Measurements from ENCODE around the gene TMEM39B. TPM values are rescaled to one million over a fixed set of nuclear protein-coding genes. Genes with fewer than 3 reads are reported as not detected.

Gene TMEM39B
- total RNA-seq, 1 donor from 2014 or later = 13.3 TPM

DNA sequence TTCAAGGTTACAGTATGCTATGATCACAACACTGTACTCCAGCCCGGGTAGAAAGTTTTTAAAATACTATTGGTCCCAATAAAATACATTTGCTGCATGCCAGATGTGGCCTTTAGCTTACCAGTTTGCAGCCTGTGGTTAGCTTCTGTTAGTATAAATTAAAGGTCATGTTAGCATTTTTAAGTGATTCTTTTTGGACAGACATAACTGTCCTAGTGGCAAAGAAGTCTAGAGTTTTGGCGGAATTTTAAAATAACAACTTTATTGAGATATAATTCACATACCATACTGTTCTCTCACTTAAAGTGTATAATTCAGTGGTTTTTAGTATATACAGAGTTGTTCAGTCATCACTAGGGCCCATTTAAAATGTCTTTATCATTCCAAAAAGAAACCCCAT lies 24.3 kb upstream of the TMEM39B start:
- Mint-ChIP-seq H3K27me3 (ENCODE audit: low read depth, unreplicated experiment) (no peaks in the 10 kb centered on the region), H3K4me1 (ENCODE audit: low read depth, unreplicated experiment) (peaks cover 1% of the 10 kb centered on the region), H3K4me3 (ENCODE audit: unreplicated experiment) (no peak overlapping the region), H3K9me3 (ENCODE audit: unreplicated experiment) (no peaks in the 10 kb centered on the region), H3K36me3 (ENCODE audit: low read depth, unreplicated experiment) (peaks cover 32% of the 10 kb centered on the region), H3K27ac (ENCODE audit: unreplicated experiment) (no peak overlapping the region)
- DNase-seq (ENCODE audit: low read depth) (peak; percentile 12), FAIRE-seq (no peak)
- Histone ChIP-seq H3K27me3 (ENCODE audit: insufficient read depth, low read length) (no peaks in the 10 kb centered on the region), H3K4me1 (ENCODE audit: insufficient read depth, low read length) (no peaks in the 10 kb centered on the region), H3K9me3 (ENCODE audit: insufficient read depth, low read depth, low read length) (no peaks in the 10 kb centered on the region), H3K79me2 (ENCODE audit: insufficient read depth, low read length) (peaks cover 60% of the 10 kb centered on the region), H3K27ac (ENCODE audit: low read depth, low read length) (no peak overlapping the region), H3K4me2 (ENCODE audit: low read length) (no peak overlapping the region), H3K4me3 (ENCODE audit: insufficient read depth, low read depth, low read length) (no peak overlapping the region), H4K20me1 (ENCODE audit: insufficient read depth, low read length) (peaks cover 68% of the 10 kb centered on the region), H2AFZ (ENCODE audit: low read depth, low read length) (no peak overlapping the region), H3K9ac (ENCODE audit: low read length) (no peak overlapping the region), H3K36me3 (ENCODE audit: insufficient read depth, low read length) (peaks cover 46% of the 10 kb centered on the region)
- TF ChIP-seq EZH2 (IDR thresholded peaks at IDR 0.05; ENCODE audit: insufficient read depth, low read length) = no peak
- TF ChIP-seq, protein P1, sequence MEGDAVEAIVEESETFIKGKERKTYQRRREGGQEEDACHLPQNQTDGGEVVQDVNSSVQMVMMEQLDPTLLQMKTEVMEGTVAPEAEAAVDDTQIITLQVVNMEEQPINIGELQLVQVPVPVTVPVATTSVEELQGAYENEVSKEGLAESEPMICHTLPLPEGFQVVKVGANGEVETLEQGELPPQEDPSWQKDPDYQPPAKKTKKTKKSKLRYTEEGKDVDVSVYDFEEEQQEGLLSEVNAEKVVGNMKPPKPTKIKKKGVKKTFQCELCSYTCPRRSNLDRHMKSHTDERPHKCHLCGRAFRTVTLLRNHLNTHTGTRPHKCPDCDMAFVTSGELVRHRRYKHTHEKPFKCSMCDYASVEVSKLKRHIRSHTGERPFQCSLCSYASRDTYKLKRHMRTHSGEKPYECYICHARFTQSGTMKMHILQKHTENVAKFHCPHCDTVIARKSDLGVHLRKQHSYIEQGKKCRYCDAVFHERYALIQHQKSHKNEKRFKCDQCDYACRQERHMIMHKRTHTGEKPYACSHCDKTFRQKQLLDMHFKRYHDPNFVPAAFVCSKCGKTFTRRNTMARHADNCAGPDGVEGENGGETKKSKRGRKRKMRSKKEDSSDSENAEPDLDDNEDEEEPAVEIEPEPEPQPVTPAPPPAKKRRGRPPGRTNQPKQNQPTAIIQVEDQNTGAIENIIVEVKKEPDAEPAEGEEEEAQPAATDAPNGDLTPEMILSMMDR (IDR thresholded peaks at IDR 0.05; ENCODE audit: insufficient read depth, low read depth, low read length) = no peak

DNA sequence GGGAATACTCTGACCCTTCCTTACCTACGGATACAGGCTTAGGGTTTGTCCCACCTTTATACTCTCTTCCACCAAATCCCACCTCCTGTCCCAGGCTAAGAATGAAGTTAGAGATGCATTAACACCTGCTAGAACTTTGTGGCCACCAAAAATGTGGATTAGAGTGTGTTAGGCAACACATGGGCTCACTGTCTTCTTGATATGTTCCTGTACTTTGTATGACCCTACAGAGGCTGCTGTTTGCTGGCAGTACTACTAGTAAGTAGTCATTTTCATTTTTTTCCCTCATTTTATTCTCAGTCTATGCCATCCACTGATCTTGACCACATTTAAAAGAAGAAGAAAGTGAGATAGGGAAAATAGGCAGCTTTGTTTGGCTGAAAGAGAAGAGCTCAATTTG lies 21.0 kb upstream of the TMEM39B start:
- Histone ChIP-seq H3K9me3 (ENCODE audit: insufficient read depth, low read depth, low read length) (no peaks in the 10 kb centered on the region), H3K9ac (ENCODE audit: low read length) (no peak overlapping the region), H3K27ac (ENCODE audit: low read depth, low read length) (no peak overlapping the region), H3K79me2 (ENCODE audit: insufficient read depth, low read length) (peaks cover 73% of the 10 kb centered on the region), H2AFZ (ENCODE audit: low read depth, low read length) (no peak overlapping the region), H3K4me3 (ENCODE audit: insufficient read depth, low read depth, low read length) (no peak overlapping the region), H3K4me2 (ENCODE audit: low read length) (no peak overlapping the region), H3K36me3 (ENCODE audit: insufficient read depth, low read length) (peaks cover 66% of the 10 kb centered on the region), H3K27me3 (ENCODE audit: insufficient read depth, low read length) (no peaks in the 10 kb centered on the region), H4K20me1 (ENCODE audit: insufficient read depth, low read length) (peaks cover 83% of the 10 kb centered on the region), H3K4me1 (ENCODE audit: insufficient read depth, low read length) (no peaks in the 10 kb centered on the region)
- Mint-ChIP-seq H3K4me3 (ENCODE audit: unreplicated experiment) (no peak overlapping the region), H3K27me3 (ENCODE audit: low read depth, unreplicated experiment) (no peaks in the 10 kb centered on the region), H3K4me1 (ENCODE audit: low read depth, unreplicated experiment) (peaks cover 3% of the 10 kb centered on the region), H3K9me3 (ENCODE audit: unreplicated experiment) (no peaks in the 10 kb centered on the region), H3K27ac (ENCODE audit: unreplicated experiment) (no peak overlapping the region), H3K36me3 (ENCODE audit: low read depth, unreplicated experiment) (peaks cover 34% of the 10 kb centered on the region)
- no peak for FAIRE-seq
- no peak for DNase-seq (ENCODE audit: low read depth)
- no peak for TF ChIP-seq EZH2 (IDR thresholded peaks at IDR 0.05; ENCODE audit: insufficient read depth, low read length)
- TF ChIP-seq, protein P1 (IDR thresholded peaks at IDR 0.05; ENCODE audit: insufficient read depth, low read depth, low read length) = no peak

DNA sequence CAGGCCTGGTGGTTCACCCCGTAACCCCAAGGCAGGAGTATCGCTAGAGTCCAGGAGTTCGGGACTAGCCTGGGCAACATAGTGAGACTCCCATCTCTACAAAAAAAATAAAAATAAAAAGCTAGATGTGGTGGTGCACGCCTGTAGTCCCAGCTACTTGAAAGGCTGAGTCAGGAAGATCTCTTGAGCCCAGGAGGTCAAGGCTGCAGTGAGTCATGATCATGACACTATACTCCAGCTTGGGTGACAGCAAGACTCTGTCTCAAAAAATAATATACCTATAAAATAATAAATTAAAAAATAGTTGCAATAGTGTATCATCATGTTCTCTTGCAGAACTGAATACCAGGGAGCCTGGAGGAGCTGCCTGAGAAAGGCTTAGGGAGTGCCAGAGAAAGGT lies 19.9 kb upstream of the TMEM39B start:
- peaks cover 35% of the 10 kb centered on the region for H3K36me3 Mint-ChIP-seq (ENCODE audit: low read depth, unreplicated experiment)

More for the DNA sequence above, 19.9 kb upstream of the TMEM39B start:
- peak; percentile 32 for DNase-seq (ENCODE audit: low read depth)
- Histone ChIP-seq H3K27ac (ENCODE audit: low read depth, low read length) (no peak overlapping the region), H3K4me2 (ENCODE audit: low read length) (no peak overlapping the region), H4K20me1 (ENCODE audit: insufficient read depth, low read length) (peaks cover 72% of the 10 kb centered on the region), H3K4me3 (ENCODE audit: insufficient read depth, low read depth, low read length) (no peak overlapping the region), H2AFZ (ENCODE audit: low read depth, low read length) (no peak overlapping the region), H3K4me1 (ENCODE audit: insufficient read depth, low read length) (no peaks in the 10 kb centered on the region), H3K9ac (ENCODE audit: low read length) (no peak overlapping the region), H3K9me3 (ENCODE audit: insufficient read depth, low read depth, low read length) (no peaks in the 10 kb centered on the region), H3K79me2 (ENCODE audit: insufficient read depth, low read length) (peaks cover 70% of the 10 kb centered on the region), H3K27me3 (ENCODE audit: insufficient read depth, low read length) (no peaks in the 10 kb centered on the region), H3K36me3 (ENCODE audit: insufficient read depth, low read length) (peaks cover 61% of the 10 kb centered on the region)
- no peak for FAIRE-seq
- H3K27me3 Mint-ChIP-seq (ENCODE audit: low read depth, unreplicated experiment) = no peaks in the 10 kb centered on the region
- no peaks in the 10 kb centered on the region for H3K9me3 Mint-ChIP-seq (ENCODE audit: unreplicated experiment)
- peak overlapping the region; percentile 78 for H3K27ac Mint-ChIP-seq (ENCODE audit: unreplicated experiment)
- no peak for TF ChIP-seq EZH2 (IDR thresholded peaks at IDR 0.05; ENCODE audit: insufficient read depth, low read length)
- TF ChIP-seq, protein P1 (IDR thresholded peaks at IDR 0.05; ENCODE audit: insufficient read depth, low read depth, low read length) = no peak
- peaks cover 3% of the 10 kb centered on the region for H3K4me1 Mint-ChIP-seq (ENCODE audit: low read depth, unreplicated experiment)
- H3K4me3 Mint-ChIP-seq (ENCODE audit: unreplicated experiment) = no peak overlapping the region
